ENCODE data around the gene NINJ1.
A peak's percentile ranks its signal among the peaks of the same experiment; 100 is the strongest.

Gene NINJ1, protein sequence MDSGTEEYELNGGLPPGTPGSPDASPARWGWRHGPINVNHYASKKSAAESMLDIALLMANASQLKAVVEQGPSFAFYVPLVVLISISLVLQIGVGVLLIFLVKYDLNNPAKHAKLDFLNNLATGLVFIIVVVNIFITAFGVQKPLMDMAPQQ

DNA sequence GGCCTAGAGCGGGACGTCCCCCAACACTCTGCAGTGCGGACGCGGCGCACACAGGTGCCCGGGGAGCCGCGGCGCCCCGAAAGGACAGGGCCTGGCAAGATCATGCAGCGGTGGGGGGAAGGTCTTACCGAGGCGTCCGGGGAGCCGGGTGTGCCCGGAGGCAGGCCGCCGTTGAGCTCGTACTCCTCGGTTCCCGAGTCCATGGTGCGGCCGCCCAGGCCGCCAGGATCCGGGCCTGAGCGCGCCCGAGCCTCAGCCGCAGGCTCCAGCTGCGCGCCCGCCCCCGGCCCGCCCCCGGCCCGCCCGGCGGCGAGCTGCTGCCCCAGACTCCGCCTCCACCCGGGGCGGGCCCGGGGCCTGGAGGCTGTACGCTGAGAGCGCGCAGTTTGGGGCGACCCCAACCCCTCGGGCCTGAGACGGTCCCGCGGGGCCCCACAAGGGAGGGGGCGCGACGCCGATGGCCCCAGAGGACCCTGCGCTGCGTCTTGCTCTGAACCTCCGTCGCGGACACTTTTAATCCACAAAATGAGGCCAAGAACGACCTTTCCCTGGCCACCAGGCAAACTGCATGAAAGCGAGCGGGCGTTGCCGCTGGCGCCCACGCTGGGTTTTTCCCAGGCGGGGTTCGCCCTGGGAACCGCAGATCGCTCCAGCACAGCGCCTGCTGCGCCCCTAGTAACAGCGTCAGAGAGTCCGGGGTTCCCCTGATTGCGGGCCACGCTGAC is at the start of gene NINJ1:
TSS of gene NINJ1 (minus strand) at position 237 of the 725 bp plus-strand sequence. CDS start at position 203, 34 bp downstream.
- DNase-seq: peak; percentile 77 to 89 (median 86)

DNA sequence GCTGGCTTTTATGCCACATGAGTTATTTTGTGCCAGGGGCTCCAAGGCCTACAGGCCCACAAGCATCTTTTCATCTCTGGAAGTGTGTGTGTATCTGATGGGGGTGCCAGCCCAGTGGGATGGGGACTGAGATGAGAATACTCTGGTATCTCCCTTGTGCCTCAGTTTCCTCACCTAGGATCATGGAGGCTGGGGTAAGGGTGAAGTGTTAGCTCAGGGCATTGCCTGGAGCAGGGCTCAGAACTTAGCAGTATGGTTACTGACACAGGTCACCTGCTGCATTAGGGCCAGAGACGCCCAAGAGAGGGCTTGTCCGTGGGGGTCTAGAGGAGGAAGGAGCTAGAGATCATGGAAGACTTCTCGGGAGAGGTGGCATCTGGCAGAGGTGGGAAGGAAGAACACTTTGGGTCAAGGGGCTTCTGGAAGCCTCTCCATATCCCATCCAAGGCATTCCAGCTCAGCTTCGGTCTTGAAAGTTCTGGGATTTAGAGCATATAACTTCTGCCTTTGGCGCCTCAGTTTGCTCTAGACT is 49.1 kb upstream of the NINJ1 start:
- no peak for DNase-seq

DNA sequence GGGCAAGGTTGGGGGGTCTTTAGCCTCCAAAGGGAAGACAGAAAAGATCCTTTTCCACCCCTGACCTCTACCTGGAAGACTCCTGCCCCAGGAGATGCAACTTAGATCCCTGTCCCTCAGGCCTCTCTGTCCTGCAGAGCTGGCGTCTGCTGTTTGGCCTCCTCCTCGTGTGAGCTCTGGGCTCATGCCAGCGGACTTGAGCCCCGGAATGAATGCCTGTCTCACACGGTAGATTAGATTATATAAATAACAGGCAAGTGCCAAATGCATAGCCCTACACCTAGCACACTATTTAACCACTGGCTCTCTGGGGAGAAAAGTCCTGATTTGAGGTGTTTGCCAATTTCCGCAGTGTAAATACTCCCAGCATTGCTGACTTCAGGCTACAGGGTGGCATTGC is 48.5 kb upstream of the NINJ1 start:
- no peak for DNase-seq

DNA sequence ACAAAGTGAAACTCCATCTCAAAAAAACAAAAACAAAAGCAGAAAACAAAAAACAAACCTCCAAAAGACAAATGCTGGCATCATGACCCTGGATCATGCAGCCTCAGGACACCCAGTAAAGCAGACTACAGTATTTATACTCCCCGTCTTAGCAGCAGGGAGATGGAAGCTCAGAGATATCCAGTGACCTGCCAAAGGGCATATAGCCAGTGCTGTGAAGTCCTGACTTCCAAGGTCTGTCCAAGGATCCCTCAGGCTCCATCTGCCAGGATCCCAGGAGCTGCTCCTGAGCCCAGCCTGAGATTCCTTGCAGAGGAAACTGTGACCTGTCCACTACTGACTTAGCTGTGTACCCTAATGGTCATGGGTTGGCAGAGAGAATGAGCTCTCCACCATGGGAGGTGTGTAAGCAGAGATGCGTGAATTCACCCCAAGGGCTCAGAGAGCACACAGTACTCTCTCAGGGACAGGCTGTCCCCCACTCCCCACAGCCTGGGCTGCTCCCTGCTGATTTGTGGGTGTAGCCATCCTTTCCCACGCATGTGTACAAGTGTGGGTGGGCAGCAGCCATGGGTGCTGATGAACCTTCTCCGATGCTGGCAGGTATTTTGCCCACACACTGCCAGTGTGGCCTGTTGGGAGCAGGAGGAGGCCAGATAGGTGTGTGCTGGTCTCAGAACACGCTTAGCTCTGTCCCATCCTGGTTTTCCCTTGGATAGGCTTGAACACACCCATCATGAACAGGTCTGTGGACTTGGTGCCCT is 47.8 kb upstream of the NINJ1 start:
- DNase-seq: no peak

DNA sequence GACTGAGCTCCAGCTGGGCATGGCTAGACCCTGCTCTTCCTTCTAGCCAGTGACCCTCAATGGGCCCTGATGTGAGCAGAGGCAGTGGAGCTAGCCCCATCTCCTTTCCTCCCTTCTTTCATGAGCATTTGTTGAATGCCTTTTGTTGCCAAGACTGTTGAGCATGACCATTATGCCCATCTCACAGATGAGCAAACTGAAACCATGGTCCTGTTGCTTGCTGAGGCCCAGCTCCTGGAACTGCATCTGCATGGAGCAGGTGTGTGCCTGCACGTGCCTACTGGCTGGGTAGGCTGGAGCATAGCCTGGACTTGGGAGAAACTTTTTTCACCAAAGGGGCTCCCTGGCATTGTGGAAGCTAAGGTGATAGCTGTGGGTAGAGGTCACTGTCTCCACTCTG is 46.9 kb upstream of the NINJ1 start:
- no peak for DNase-seq

DNA sequence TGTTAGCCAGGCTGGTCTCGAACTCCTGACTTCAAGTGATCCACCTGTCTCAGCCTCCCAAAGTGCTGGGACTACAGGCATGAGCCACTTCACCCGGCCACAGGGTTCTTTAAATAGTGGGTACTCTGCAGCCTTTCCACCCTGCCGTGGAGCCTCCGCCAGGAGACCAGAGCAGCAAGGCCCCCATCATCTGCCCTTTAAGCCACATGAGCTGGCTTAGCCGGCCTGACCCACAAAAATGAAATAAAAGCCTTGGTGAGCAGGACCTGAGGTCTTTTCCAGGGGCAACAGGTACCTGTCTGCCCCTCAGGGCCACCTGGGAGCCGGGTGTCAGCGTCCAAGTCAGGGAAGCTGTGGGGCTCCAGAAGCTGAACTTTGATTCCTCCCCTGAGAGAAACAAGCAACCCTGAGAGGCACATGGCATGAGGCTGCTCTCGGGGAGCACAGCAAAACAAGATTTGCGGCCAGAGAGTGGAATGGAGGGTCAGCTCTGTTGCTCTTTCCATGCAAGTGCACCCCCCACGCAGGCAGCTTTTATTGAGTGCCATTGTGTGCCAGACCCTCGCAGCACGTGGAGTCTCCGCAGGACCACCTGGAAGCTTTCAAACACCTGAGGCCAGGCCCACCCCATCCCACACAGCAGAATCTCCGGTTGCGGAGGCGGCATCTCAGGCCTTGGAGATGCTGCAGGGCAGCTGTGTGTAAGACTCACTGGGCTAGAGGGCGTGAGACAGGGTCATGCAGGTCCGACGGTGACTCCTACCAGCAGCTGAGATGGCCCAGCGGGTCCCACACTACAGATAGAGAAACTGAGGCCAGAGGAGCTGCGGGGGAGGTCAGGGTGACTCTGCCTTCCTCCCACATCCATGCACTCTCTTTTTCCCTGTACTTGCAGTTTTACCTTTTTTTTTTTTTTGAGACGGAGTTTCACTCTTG is 45.1 kb upstream of the NINJ1 start:
- no peak for DNase-seq

DNA sequence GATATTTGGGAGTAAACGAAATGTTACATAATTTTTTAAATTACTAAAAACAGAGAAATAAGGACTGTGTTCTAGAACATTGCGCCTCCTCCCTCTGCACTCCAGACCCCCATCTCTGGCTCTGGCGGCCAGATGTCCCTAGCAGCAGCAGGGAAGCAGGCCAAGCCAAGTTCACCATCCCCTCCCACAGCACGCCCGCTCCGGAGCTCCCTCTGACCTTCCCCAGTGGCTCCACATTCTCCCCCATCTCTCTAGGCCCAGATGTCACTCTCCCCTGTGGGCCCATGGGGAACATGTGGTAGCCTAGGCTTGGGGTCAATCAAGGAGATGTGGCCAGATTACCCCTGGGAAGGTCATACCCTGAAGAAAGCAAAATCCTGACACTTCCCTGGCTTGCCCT is 43.6 kb upstream of the NINJ1 start:
- no peak for DNase-seq

DNA sequence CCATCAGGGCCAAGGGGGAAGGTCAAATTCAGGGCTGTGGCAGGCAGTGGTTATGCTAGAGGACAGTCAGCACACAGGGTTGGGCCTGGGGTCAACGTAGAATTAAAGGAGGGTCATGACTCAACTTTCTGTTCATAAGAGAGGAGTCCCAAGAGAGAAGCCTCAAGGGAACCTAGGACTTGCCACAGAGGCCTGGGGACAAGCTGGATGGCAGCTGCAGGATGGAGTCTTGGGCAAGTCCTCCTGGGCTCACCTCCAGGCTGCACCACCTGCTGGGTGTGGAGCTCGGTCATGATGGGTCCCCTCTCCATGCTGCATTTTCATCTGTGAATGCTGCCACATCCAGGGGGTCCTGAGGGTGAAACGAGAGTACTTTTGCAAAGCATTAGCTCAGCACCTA is 40.9 kb upstream of the NINJ1 start:
- DNase-seq: no peak

DNA sequence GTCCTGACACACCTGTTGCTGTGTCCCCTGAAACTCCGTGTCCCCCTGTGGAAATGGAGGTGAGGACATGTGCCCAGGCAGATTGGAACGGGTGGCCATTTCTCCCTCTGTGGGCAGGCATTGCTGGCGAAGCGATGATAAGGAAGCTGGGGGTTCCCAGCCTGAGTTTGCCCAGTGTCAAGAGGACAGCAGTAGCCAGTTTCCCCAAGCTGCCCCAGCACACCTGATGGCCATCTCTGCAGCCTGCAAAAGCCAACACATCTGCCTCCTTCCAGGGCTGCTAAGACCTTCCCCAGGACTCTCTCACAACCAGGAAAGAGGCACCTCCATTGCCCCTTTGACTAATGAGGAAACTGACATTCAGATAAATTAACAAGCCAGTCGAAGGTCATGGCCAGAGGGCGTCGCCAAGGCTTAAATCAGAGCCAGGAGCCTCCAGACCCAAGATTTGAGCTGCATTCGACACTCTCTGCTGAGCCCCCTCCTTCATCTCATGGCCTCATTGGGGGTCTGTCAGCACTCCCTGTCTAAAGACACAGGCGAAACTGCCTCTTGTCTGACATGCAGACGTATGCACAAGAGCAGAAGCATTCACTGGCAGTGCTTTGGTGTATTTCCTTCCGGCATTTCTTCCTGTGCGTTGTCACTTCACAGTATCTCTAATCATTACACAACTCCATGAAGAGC is 39.5 kb upstream of the NINJ1 start:
- DNase-seq: peak in 2 of 6 experiments; percentile 6 to 13

DNA sequence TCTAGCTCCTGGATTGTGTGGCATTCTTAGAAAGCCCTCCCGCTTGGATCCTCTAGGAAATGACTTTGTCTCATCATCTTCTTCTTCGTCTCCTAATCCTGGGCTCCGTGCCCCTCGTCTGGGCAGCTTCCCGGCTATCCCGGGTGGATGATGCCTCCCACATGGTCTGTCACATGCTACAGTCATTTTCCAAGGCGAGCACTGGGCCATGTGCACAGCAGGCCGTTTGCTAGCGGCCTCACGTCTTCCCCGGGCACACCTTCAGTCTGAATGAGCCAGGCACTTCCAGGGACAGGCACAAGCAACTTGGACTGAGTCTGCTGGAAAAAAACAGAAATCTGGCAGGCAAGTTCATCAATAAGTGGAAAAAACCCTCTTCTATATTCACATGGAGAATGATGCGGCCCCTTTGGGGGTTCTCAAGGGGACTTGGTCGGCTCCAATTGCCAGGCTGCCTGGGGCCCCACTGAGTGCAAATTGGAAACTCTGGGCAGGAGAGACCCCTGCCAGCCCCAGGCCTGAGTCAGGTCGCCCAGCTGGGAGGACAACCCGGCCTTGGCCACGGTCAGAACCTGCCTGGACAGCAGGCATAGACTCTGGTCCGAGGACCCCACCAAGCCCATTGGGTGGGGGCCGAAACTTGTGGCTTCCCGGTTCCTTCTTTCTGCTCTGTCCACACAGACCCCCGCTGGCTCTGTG is 38.8 kb upstream of the NINJ1 start:
- no peak for DNase-seq

DNA sequence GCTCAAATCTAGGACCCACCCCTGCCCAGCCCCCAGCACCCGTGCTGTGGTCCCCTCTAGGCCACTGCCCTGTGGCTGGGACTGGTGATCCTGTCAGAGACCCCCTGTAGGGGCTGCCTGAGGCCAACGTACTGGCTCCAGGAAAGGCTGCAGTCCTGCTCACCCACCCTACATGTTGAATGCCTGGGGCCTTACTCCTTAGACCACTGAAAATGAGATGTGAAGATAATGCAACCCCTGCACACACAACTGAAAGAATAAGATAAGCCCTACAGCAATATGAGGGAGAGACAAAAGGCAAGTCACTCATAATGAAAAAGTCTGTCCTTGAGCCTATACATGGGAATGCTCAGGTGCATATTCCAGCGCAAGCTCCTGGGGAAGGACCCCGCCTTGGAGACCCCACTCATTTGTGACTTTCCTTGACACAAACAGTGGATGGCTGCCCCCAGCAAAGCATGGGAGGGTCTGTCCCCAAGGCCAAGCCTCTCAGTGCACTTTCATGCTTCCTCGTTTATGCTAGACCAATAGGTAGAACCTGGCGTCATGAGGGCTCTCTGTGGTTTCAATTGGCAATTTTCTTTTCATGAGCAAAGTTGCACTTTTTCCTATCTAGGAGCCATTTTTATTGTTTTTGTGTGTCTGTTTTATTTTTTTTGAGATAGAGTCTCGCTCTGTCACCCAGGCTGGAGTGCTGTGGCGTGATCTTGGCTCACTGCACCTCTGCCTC is 37.4 kb upstream of the NINJ1 start:
- no peak for DNase-seq

DNA sequence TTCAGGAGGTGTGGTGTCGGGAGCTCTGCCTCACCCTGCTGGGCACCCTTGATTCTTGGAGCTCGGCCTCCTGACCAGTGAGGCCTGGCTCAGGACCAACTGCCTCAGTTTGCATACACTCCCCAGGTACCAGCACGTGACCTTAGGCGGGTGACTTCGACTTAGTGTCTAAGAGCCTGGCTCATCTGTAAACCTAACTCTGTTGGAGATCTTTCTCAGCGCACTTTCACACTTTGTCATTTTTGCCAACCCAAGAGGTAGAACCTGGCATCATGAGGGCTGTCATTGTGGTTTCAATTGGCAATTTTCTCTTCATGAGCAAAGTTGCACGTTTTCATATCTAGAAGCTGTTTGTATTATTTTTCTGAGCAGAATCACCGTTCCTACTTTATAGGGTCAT is 36.5 kb upstream of the NINJ1 start:
- no peak for DNase-seq

DNA sequence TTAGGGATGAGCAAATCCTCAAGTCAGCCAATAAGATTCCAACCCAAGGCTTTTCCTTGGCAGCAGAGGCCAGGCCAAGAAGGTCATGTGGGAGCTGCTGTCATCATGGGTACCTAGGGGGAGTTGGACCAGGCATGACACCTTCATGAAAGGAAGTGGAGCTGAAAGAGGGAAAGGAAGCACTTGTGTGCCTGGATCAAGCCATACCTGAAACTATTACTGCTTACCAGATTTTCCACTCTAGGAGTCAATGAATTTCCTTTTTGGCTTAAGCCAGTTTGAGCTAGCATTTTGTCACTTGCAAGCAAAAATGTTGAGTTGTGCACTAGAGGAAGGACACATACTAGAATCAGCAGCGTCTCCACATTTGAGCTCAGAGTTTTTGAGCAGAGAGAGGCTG is 35.4 kb upstream of the NINJ1 start:
- DNase-seq: no peak

DNA sequence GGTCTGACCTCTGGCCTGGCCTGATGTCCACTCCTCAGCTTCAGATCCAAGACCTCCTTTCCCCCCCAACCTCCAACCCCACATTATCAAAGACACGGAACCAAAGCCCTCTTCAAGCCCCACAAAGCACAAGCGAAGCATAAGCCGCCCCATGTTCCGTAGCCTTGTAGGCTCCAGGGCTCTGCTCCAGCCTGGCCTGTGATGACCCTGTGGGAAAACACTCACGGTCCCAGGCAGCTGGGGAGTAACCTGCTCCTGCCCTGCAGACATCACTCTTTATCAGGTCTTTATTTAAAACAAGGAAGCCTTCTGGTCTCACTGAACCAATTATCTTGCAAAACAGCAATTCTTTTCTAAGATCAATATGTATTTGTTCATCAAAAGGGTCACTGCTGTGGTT is 34.5 kb upstream of the NINJ1 start:
- no peak for DNase-seq

DNA sequence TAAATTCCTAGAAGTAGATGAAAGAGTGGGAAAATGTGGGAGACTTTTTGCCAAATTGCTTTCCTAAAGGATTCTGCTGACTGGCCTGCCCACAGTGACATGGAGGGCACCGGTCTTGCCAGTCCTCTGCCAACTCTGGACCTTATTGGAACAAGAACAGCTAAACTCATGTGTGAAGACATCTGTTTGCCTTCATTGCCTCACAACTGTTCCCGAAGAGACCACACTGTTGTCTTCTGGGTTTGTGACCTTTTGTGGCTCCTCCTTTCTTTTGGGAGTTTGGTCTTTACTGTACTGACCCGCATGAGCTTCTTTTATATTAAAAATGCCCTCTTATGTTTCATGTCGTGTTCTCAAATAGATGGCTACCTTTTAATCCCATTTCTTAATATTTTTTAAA is 33.8 kb upstream of the NINJ1 start:
- no peak for DNase-seq

DNA sequence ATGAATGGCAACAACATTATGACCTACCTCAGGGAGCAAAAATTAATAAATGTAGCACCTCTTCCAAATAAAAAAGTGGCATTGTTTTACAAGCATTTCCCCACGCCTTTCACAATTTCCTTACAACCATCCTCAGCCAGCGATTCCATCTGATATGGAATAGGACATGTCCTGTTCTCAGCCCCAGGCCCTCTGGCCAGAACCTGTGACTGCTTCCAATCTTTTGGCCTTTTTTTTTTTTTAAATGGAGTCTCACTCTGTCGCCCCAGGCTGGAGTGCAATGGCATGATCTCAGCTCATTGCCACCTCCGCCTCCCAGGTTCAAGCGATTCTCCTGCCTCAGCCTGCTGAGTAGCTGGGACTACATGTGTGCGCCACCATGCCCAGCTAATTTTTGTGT is 33.1 kb upstream of the NINJ1 start:
- no peak for DNase-seq

DNA sequence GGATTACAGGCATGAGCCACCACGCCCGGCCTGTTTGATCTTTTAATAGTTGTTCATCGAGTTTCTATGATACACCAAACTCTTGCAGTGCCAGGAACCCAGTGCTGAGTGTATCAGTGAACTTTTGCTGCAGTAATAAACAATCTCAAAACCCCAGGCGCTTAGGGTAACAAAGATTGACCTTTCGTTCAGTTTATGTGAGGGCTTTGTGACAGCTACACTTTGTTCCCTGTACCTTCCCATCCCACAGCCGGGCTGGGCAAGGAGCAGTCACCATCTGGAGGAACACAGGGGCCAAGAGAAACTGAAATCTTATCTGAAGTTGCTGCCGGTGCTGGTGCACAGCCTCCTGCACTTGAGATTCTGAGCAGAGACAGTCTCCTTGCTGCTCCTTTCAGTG is 32.6 kb upstream of the NINJ1 start:
- no peak for DNase-seq

DNA sequence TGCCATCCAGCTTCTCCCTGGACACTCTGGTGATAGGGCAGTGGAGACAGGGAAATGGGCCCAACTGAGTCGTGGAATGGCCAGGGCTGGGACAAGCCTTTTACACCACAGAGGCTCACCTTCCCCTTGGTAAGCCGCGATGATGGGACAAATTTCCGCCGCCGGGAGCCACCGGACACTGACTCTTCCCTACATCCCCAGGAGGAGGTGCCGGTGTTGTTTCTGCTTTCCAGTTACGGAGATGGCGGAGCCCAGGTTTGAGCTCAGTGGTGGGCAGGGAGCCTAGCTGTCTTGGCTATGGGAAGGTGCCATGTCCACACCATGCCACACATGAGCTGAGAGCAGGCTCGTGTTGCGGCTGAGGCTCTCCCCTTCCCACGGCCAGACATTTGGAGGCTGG is 30.0 kb upstream of the NINJ1 start:
- DNase-seq: no peak

DNA sequence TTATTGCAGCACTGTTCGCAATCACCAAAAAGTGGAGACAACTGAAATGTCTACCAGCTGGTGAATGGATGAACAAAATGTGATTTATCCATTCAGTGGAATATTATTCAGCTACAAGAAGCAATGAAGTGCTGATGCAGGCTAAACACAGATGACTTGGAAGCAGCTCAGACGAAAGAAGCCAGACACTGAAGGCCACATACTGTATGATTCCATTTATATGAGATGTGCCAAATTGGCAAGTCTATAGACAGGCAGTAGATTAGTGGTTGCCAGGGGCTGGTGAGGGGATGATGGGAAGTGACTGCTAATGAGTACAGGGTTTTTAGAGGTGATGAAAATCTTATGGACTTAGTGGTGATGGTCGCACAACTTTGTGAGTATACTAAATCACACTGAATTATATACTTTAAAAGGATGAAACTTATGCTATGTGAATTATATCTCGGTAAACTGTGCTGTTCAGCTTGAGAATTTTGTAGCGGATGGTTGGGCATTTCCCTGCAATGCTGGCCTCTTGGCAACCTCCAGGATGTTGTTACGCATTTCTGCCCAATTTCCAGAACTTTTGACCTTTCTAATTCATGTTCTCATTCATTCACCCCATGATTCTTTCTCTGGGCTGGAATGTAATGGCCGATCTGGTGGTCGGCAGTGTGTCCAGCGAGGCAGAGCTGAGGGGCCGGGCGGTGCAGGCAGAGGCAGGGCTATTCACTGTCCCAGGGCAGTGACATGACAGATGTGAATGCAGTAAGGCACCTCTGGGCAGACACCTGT is 27.9 kb upstream of the NINJ1 start:
- no peak for DNase-seq
